G401.6 (cell line): ENCODE data around the gene PRDM16.
"Not testable (repeated sequence)": the region's sequence is repeated elsewhere in the genome, so short reads cannot be mapped to it uniquely, and the experiment has no call there.

Experiments
- FAIRE-seq: peaks from 2 replicates; lab custom pipeline; 2012; peaks lifted over from hg19 to GRCh38; lab: Jason Lieb, UNC

PRDM16 gene

GRCh38 chr1:3284691-3285090, 215.7 kb downstream of the PRDM16 start:
- FAIRE-seq: no peak

GRCh38 chr1:3285106-3285740, 216.2 kb downstream of the PRDM16 start:
- no peak for FAIRE-seq

- not testable (repeated sequence) for FAIRE-seq
Observed at GRCh38 chr1:3287095-3287494, 218.1 kb downstream of the PRDM16 start.

- no peak for FAIRE-seq
Observed at GRCh38 chr1:3287656-3288160, 218.7 kb downstream of the PRDM16 start.

- FAIRE-seq: no peak
Observed at GRCh38 chr1:3289502-3289901, 220.5 kb downstream of the PRDM16 start.

GRCh38 chr1:3290438-3290837, 221.4 kb downstream of the PRDM16 start:
- no peak for FAIRE-seq

- no peak for FAIRE-seq
Observed at GRCh38 chr1:3290915-3291314, 221.9 kb downstream of the PRDM16 start.

- no peak for FAIRE-seq
Observed at GRCh38 chr1:3292051-3292722, 223.2 kb downstream of the PRDM16 start.

- no peak for FAIRE-seq
Observed at GRCh38 chr1:3292868-3293562, 224.0 kb downstream of the PRDM16 start.

GRCh38 chr1:3293563-3294080, 224.6 kb downstream of the PRDM16 start:
- FAIRE-seq: no peak

GRCh38 chr1:3294450-3294849, 225.4 kb downstream of the PRDM16 start:
- no peak for FAIRE-seq

- no peak for FAIRE-seq
Observed at GRCh38 chr1:3295846-3296245, 226.8 kb downstream of the PRDM16 start.

- no peak for FAIRE-seq
Observed at GRCh38 chr1:3296326-3296725, 227.3 kb downstream of the PRDM16 start.

GRCh38 chr1:3296826-3297225, 227.8 kb downstream of the PRDM16 start:
- FAIRE-seq: no peak

GRCh38 chr1:3297756-3298155, 228.8 kb downstream of the PRDM16 start:
- no peak for FAIRE-seq

GRCh38 chr1:3298197-3298596, 229.2 kb downstream of the PRDM16 start:
- FAIRE-seq: no peak

GRCh38 chr1:3304246-3304645, 235.2 kb downstream of the PRDM16 start:
- no peak for FAIRE-seq

GRCh38 chr1:3304692-3305091, 235.7 kb downstream of the PRDM16 start:
- FAIRE-seq: no peak

GRCh38 chr1:3305156-3305555, 236.2 kb downstream of the PRDM16 start:
- no peak for FAIRE-seq

- no peak for FAIRE-seq
Observed at GRCh38 chr1:3306583-3307291, 237.7 kb downstream of the PRDM16 start.

- no peak for FAIRE-seq
Observed at GRCh38 chr1:3307359-3307758, 238.4 kb downstream of the PRDM16 start.

GRCh38 chr1:3308053-3308452, 239.1 kb downstream of the PRDM16 start:
- no peak for FAIRE-seq
